Transverse colon (tissue), 4 donors: ENCODE measurements around the gene TUFT1.
A peak's percentile ranks its signal among the peaks of the same experiment; 100 is the strongest.

Source experiments
- CTCF ChIP-seq, 5 experiments: fragments of 200-600 bp in 3 of 5; fragments of 450-650 bp in 2 of 5; sonication (generic) in 3 of 5; IDR thresholded peaks; 1 replicate in 2 of 5; 2 replicates in 3 of 5; pipeline ENCODE4 v1.5.1; 2016 to 2017; ENCODE audit warnings: antibody characterized with exemption in 5 of 5, inconsistent platforms in 3 of 5, mild to moderate bottlenecking in 2 of 5, moderate library complexity in 1 of 5
- POLR2A ChIP-seq: fragments of 450-650 bp; IDR thresholded peaks from one replicate; pipeline ENCODE4 v1.6.1; 2016; ENCODE audit warnings: antibody characterized with exemption, mild to moderate bottlenecking, moderate library complexity
- POLR2AphosphoS5 ChIP-seq, 3 donors: sonication (generic); formaldehyde crosslinking; IDR thresholded peaks; one replicate each; pipeline ENCODE4 v1.6.1; 2016; ENCODE audit warnings: antibody characterized with exemption in 3 of 3

GRCh38 chr1:151501474-151501873 is 38.6 kb upstream of the TUFT1 start:
- TF ChIP-seq CTCF (IDR thresholded peaks at IDR 0.05) (peak in 4 of 5 experiments; percentile 35 to 72 (median 49)), POLR2A (no peak), POLR2AphosphoS5 (IDR thresholded peaks at IDR 0.05) (no peak)
